Measurements from ENCODE around the gene ATP13A3.

Gene ATP13A3

DNA sequence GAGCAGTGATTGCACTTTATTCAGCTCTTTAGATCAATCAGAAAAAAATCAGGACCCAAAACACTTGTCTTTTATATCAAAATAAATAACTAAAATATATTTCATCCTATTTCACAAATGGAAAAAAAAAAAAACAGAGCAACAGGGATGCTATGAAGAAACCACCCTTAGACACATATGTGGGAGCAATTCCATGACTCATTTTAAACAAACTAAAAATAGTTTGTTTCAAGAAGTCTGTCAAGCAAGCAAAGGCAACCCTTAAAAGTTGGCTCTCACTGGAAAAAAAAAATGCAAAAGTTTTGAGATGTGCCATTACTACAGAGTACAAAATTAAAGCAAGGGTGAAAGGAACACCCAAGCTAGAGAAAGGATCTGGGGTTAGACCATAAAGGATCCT, 5.7 kb downstream of the ATP13A3 start:
- Histone ChIP-seq H3K36me3 (replicated peaks; ENCODE audit: low read depth, low read length) (peaks cover 25% of the 10 kb centered on the region), H3K9me3 (ENCODE audit: insufficient read depth, low read length) (no peaks in the 10 kb centered on the region), H3K4me2 (ENCODE audit: low read length) (peak overlapping the region; percentile 20; the same call in 1 of the 2 replicates), H3K27me3 (ENCODE audit: low read depth, low read length) (no peaks in the 10 kb centered on the region), H3K27ac (ENCODE audit: low read length) (no peak overlapping the region), H3K4me1 (ENCODE audit: low read length) (peaks cover 22% of the 10 kb centered on the region), H3K79me2 (ENCODE audit: low read length) (peaks cover 97% of the 10 kb centered on the region), H3K9ac (ENCODE audit: low read length) (no peak overlapping the region), H3K4me3 (ENCODE audit: low read length) (no peak overlapping the region), H2AFZ (ENCODE audit: low read depth, low read length) (no peak overlapping the region), H4K20me1 (ENCODE audit: insufficient read depth, low read length) (peaks cover 82% of the 10 kb centered on the region)
- TF ChIP-seq, protein P1, sequence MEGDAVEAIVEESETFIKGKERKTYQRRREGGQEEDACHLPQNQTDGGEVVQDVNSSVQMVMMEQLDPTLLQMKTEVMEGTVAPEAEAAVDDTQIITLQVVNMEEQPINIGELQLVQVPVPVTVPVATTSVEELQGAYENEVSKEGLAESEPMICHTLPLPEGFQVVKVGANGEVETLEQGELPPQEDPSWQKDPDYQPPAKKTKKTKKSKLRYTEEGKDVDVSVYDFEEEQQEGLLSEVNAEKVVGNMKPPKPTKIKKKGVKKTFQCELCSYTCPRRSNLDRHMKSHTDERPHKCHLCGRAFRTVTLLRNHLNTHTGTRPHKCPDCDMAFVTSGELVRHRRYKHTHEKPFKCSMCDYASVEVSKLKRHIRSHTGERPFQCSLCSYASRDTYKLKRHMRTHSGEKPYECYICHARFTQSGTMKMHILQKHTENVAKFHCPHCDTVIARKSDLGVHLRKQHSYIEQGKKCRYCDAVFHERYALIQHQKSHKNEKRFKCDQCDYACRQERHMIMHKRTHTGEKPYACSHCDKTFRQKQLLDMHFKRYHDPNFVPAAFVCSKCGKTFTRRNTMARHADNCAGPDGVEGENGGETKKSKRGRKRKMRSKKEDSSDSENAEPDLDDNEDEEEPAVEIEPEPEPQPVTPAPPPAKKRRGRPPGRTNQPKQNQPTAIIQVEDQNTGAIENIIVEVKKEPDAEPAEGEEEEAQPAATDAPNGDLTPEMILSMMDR (IDR thresholded peaks at IDR 0.05; ENCODE audit: low read depth, low read length), result no peak
- TF ChIP-seq EZH2phosphoT487 (IDR thresholded peaks at IDR 0.05; ENCODE audit: low read depth), result no peak

GRCh38 chr3:194476784-194477183, 10.0 kb downstream of the ATP13A3 start:
- Histone ChIP-seq H3K27me3 (ENCODE audit: low read depth, low read length) (no peaks in the 10 kb centered on the region), H3K9ac (ENCODE audit: low read length) (no peak overlapping the region), H3K4me2 (ENCODE audit: low read length) (no peak overlapping the region), H4K20me1 (ENCODE audit: insufficient read depth, low read length) (peaks cover 88% of the 10 kb centered on the region), H3K36me3 (replicated peaks; ENCODE audit: low read depth, low read length) (peaks cover 14% of the 10 kb centered on the region), H2AFZ (ENCODE audit: low read depth, low read length) (no peak overlapping the region), H3K4me3 (ENCODE audit: low read length) (no peak overlapping the region), H3K9me3 (ENCODE audit: insufficient read depth, low read length) (no peaks in the 10 kb centered on the region), H3K27ac (ENCODE audit: low read length) (no peak overlapping the region), H3K4me1 (ENCODE audit: low read length) (peaks cover 8% of the 10 kb centered on the region), H3K79me2 (ENCODE audit: low read length) (peaks cover 95% of the 10 kb centered on the region)
- TF ChIP-seq, protein P1 (IDR thresholded peaks at IDR 0.05; ENCODE audit: low read depth, low read length), result no peak
- TF ChIP-seq EZH2phosphoT487 (IDR thresholded peaks at IDR 0.05; ENCODE audit: low read depth), result no peak

- Histone ChIP-seq H3K9me3 (ENCODE audit: insufficient read depth, low read length) (no peaks in the 10 kb centered on the region), H2AFZ (ENCODE audit: low read depth, low read length) (no peak overlapping the region), H3K4me2 (ENCODE audit: low read length) (no peak overlapping the region), H3K79me2 (ENCODE audit: low read length) (peaks cover 94% of the 10 kb centered on the region), H3K36me3 (replicated peaks; ENCODE audit: low read depth, low read length) (peaks cover 12% of the 10 kb centered on the region), H3K27ac (ENCODE audit: low read length) (no peak overlapping the region), H3K4me3 (ENCODE audit: low read length) (no peak overlapping the region), H3K4me1 (ENCODE audit: low read length) (no peaks in the 10 kb centered on the region), H3K9ac (ENCODE audit: low read length) (no peak overlapping the region), H4K20me1 (ENCODE audit: insufficient read depth, low read length) (peaks cover 85% of the 10 kb centered on the region), H3K27me3 (ENCODE audit: low read depth, low read length) (no peaks in the 10 kb centered on the region)
- TF ChIP-seq, protein P1 (IDR thresholded peaks at IDR 0.05; ENCODE audit: low read depth, low read length), result no peak
- TF ChIP-seq EZH2phosphoT487 (IDR thresholded peaks at IDR 0.05; ENCODE audit: low read depth), result no peak
These were observed 10.8 kb downstream of the ATP13A3 start for GRCh38 chr3:194475978-194476377.

- H4K20me1 ChIP-seq (ENCODE audit: insufficient read depth, low read length), result peaks cover 82% of the 10 kb centered on the region
- H3K27ac ChIP-seq (ENCODE audit: low read length), result no peak overlapping the region
- peaks cover 94% of the 10 kb centered on the region for H3K79me2 ChIP-seq (ENCODE audit: low read length)
These were observed 11.5 kb downstream of the ATP13A3 start for GRCh38 chr3:194475138-194475932.

More at GRCh38 chr3:194475138-194475932, 11.5 kb downstream of the ATP13A3 start:
- Histone ChIP-seq H3K36me3 (replicated peaks; ENCODE audit: low read depth, low read length) (peaks cover 10% of the 10 kb centered on the region), H2AFZ (ENCODE audit: low read depth, low read length) (no peak overlapping the region), H3K27me3 (ENCODE audit: low read depth, low read length) (no peaks in the 10 kb centered on the region), H3K4me1 (ENCODE audit: low read length) (no peaks in the 10 kb centered on the region), H3K9ac (ENCODE audit: low read length) (no peak overlapping the region), H3K4me3 (ENCODE audit: low read length) (no peak overlapping the region), H3K4me2 (ENCODE audit: low read length) (no peak overlapping the region), H3K9me3 (ENCODE audit: insufficient read depth, low read length) (no peaks in the 10 kb centered on the region)
- TF ChIP-seq, protein P1 (IDR thresholded peaks at IDR 0.05; ENCODE audit: low read depth, low read length), result no peak
- no peak for TF ChIP-seq EZH2phosphoT487 (IDR thresholded peaks at IDR 0.05; ENCODE audit: low read depth)

Data from OCI-LY3 (cell line).